Nephron (organoid): Measurements from ENCODE around the gene FXR2.

ENCODE experiments used
- H3K27ac Mint-ChIP-seq, 3 experiments: 2 replicates each; pipeline ENCODE4 v1.8.0; 2020; ENCODE audit warnings: mixed read lengths in 3 of 3, mild to moderate bottlenecking in 2 of 3, moderate library complexity in 1 of 3
- H3K27me3 Mint-ChIP-seq: 2 replicates; pipeline ENCODE4 v1.8.0; 2021; ENCODE audit warnings: low read depth, mild to moderate bottlenecking, moderate library complexity, mixed read lengths
- H3K36me3 Mint-ChIP-seq: 2 replicates; pipeline ENCODE4 v1.8.0; 2020; ENCODE audit warnings: low read depth, mixed read lengths
- H3K4me1 Mint-ChIP-seq: 2 replicates; pipeline ENCODE4 v1.8.0; 2020; ENCODE audit warnings: mixed read lengths
- H3K4me3 Mint-ChIP-seq, 3 experiments: 2 replicates each; pipeline ENCODE4 v1.8.0; 2020; ENCODE audit warnings: mild to moderate bottlenecking in 3 of 3, mixed read lengths in 3 of 3, moderate library complexity in 2 of 3
- H3K9me3 Mint-ChIP-seq: 2 replicates; pipeline ENCODE4 v1.8.0; 2020; ENCODE audit warnings: mixed read lengths
- CTCF ChIP-seq, 3 experiments: fragments of 200-600 bp; sonication (generic); IDR thresholded peaks; one replicate each; pipeline ENCODE4 v1.5.0; 2021; ENCODE audit warnings: antibody characterized with exemption in 3 of 3; ENCODE audit not compliant: unreplicated experiment in 3 of 3

The FXR2 gene

GRCh38 chr17:7549401-7550055 is 65.2 kb downstream of the FXR2 start:
- H3K27ac Mint-ChIP-seq, result peak overlapping the region; percentile 84 to 90 (median 90)
- H3K9me3 Mint-ChIP-seq, result no peaks in the 10 kb centered on the region
- H3K36me3 Mint-ChIP-seq, result peaks cover 4% of the 10 kb centered on the region
- TF ChIP-seq CTCF (IDR thresholded peaks at IDR 0.05; ENCODE audit: unreplicated experiment in 3 of 3), result no peak
- H3K27me3 Mint-ChIP-seq, result peaks cover 7% of the 10 kb centered on the region
- H3K4me1 Mint-ChIP-seq, result peaks cover 24% of the 10 kb centered on the region
- H3K4me3 Mint-ChIP-seq, result peak overlapping the region; percentile 76 to 79 (median 78)

GRCh38 chr17:7548585-7549400 is 65.9 kb downstream of the FXR2 start, which contains the start of gene TNFSF12:
Gene TNFSF12, plus strand, starts transcription at chr17:7549058. Its CDS starts 96 bp downstream, at chr17:7549154.
- peak within 1 kb of the TSS; percentile 84 to 90 (median 90) for H3K27ac Mint-ChIP-seq
- TF ChIP-seq CTCF (IDR thresholded peaks at IDR 0.05; ENCODE audit: unreplicated experiment in 3 of 3), result peak in 1 of 3 experiments; percentile 18
- H3K27me3 Mint-ChIP-seq, result peaks cover 7% of the 10 kb centered on the region
- peaks cover 24% of the 10 kb centered on the region for H3K4me1 Mint-ChIP-seq
- H3K4me3 Mint-ChIP-seq, result peak within 1 kb of the TSS; percentile 78 to 80 (median 80)
- H3K36me3 Mint-ChIP-seq, result peaks cover 4% of the 10 kb centered on the region
- no peaks in the 10 kb centered on the region for H3K9me3 Mint-ChIP-seq

GRCh38 chr17:7544911-7545310 is 69.8 kb downstream of the FXR2 start:
- H3K4me3 Mint-ChIP-seq, result no peak overlapping the region

More at GRCh38 chr17:7544911-7545310, 69.8 kb downstream of the FXR2 start:
- Mint-ChIP-seq H3K36me3 (no peaks in the 10 kb centered on the region), H3K27me3 (peaks cover 7% of the 10 kb centered on the region), H3K4me1 (peaks cover 15% of the 10 kb centered on the region), H3K27ac (peak overlapping the region in 1 of 3 experiments; percentile 38), H3K9me3 (no peaks in the 10 kb centered on the region)
- TF ChIP-seq CTCF (IDR thresholded peaks at IDR 0.05; ENCODE audit: unreplicated experiment in 3 of 3), result no peak
